Erythroblast (primary cell): Measurements from ENCODE around the gene DRICH1.
"Not testable (repeated sequence)": the region's sequence is repeated elsewhere in the genome, so short reads cannot be mapped to it uniquely, and the experiment has no call there.

Experiments
- GATA1 ChIP-seq: IDR thresholded peaks from 2 replicates; pipeline ENCODE4 v1.6.1; 2011; ENCODE audit warnings: low read depth, mild to moderate bottlenecking, control low read depth, low read length, moderate library complexity
- POLR2A ChIP-seq: IDR thresholded peaks from 2 replicates; pipeline ENCODE4 v1.6.1; 2011; ENCODE audit warnings: mild to moderate bottlenecking, low read length

DNA sequence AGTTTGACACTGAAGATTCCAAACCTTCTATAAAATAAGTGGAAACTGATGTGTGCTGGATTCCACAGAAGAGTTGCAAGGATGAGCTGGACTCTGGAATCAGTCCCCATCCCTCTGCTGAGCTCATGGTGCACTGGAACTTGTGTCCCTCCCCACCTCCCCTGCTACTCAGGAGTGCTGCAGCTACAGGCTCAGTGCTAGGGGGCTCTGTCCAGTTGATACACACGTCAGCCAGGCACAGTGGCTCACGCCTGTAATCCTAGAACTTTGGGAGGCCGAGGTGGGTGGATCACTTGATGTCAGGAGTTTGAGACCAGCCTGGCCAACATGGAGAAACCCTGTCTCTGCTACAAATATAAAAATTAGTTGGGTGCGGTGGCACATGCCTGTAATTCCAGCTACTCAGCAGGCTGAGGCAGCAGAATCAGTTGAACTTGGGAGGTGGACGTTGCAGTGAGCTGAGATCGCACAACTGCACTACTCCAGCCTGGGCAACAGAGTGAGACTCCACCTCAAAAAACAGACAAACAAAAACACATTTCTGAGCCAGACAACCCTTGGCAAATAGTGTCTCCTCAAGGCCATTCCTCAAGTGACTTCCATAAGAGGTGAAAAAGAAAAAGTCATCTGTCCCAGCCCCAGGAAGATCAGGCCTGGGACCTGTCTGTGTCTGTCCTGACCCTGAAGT, 3.9 kb downstream of the DRICH1 start:
- not testable (repeated sequence) for TF ChIP-seq POLR2A, GATA1
